GM21381 (cell line): ENCODE results near the gene AADACL4.
"Not testable (repeated sequence)": the region's sequence is repeated elsewhere in the genome, so short reads cannot be mapped to it uniquely, and the experiment has no call there.

Experiments used
- ATAC-seq: cut with Tn5 transposase; IDR thresholded peaks from one replicate; pipeline ENCODE4 v1.9.1; 2021; ENCODE audit warnings: mild to moderate bottlenecking, moderate library complexity; ENCODE audit not compliant: unreplicated experiment

AADACL4 gene

DNA sequence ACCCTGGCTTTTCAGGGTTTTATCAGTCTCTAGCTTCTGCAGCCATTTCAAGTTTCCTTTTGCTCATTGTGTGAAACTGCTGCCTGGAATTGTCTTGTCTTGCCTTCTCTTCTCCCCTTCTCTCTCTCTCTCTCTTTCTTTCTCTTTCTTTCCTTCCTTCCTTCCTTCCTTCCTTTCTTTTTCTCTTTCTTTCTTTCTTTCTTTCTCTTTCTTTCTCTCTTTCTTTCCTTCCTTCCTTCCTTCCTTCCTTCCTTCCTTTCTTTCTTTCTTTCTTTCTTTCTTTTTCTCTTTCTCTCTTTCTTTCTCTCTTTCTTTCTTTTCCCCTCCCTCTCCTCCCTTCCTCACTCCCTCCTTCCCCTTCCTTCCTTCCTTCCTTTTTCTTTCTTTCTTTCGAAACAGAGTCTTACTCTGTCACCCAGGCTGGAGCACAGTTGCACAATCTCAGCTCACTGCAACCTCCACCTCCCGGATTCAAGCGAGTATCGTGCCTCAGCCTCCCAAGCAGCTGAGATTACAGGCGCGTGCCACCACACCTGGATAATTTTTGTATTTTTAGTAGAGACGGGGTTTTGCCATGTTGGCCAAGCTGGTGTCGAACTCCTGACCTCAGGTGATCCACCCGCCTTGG, 14.1 kb downstream of the AADACL4 start:
- not testable (repeated sequence) for ATAC-seq

DNA sequence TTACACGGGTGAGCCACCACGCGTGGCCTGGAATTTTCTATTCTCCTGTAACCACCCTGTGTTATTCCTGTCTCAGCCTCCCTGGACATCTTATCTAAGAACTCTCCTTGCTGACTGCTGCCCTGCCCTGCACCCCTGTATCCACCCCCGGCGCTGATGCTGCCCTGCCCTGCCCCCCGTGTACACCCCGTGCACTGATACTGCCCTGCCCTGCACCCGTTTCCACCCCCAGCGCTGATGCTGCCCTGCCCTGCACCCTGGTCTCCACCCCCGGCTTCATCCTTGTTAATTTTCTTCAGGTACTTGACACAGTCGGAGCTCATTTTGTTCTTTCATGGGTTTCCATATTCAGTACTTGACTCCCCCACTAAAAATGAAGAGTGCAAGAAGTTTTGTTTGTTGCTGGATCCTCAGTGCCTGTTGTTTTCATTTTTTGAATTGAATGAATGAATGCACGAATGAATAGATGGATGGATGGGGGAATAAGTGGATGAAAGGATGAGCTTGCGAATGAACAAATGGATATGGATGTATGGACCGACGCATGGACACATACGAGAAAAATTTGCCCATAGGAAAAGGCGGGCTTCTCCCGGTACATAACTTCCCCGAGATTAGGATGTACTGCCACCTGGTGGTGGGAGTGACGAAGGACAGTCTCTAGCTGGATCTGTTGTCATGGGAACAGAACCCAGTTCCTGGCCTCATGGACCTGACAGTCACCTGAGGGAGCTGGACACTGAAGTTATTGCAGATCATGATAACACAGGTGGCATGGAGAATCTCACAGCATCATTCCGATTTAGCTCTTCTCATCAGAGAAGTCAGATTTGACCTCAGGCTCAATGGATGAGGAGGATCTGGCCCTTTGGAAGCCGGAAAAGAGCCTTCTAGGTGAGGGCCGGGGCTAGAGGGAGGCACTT, 14.9 kb downstream of the AADACL4 start:
- no peak for ATAC-seq

DNA sequence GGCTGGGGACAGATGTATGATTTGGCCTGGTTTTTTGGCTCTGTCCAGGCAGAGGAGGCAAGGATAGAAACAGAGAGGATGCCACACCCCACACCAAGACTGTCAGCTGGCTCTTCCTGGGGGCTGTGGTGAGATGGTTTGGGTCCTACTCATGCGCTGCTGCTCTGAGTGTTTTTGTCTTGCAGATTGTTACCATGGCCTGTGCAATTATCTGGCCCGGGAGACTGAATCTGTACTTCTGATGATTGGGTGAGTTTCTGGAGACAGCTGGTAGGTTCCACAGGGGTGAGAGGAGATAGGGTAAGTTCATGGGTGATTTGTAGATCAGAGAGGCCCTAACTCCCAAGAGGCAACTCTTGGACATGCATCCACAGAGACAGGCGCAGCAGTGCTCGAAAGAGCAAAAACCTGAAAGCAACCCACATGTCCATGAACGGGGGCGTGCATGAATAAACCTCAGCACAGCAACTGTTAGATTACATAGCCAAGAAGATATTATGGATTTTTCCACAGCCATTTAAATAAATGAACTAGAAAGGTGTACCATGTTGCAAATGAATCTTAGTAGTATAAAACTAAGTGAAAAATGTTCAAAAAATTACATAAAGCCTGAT, 17.8 kb downstream of the AADACL4 start:
- ATAC-seq = no peak

DNA sequence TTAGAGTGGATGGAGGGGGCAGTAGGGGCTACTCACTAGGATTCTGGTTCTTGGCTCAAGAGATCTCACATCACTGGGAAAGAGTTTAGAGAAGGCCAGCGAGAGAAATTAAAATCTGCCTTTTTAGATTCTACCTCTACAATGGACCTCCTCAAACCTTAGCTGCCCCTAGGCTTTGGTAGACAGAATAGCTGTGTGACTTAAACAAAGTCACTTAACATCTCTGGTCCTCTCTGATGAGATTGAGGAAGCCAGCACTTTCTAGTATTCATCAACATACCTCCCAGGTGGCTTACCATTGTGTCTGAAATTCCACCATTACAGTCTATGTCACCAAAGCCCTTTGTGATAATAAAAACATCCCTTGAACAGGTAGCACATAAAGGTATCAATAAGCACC, 18.7 kb downstream of the AADACL4 start:
- ATAC-seq = no peak

DNA sequence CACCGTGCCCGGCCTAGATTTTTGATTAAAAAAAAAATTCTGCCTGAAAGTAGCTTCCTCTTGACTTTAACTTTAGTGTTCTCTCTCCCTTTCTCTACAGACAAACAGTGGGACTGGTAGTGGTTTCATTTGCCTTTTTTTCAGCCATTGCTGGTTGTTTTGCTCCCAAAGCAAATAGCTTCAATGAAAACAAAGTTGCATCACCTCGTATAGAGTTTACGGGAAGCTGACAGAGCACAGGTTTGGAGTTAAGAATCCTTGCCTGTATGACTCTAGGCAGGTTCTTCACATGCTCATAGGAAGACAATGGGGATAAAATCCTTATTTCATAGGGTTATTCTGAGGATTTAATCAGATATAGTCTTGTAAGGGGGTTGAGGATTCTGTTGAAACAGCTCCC, 21.6 kb downstream of the AADACL4 start:
- no peak for ATAC-seq

DNA sequence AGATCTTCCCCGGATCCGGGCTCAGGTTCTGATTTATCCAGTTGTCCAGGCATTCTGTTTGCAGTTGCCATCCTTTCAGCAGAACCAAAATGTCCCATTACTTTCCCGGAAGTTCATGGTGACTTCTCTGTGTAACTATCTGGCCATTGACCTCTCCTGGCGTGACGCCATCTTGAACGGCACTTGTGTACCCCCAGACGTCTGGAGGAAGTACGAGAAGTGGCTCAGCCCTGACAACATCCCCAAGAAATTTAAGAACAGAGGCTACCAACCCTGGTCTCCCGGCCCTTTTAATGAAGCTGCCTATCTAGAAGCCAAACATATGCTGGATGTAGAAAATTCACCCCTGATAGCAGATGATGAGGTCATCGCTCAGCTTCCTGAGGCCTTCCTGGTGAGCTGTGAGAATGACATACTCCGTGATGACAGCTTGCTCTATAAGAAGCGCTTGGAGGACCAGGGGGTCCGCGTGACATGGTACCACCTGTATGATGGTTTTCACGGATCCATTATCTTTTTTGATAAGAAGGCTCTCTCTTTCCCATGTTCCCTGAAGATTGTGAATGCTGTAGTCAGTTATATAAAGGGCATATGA, 22.4 kb downstream of the AADACL4 start:
- ATAC-seq = no peak

DNA sequence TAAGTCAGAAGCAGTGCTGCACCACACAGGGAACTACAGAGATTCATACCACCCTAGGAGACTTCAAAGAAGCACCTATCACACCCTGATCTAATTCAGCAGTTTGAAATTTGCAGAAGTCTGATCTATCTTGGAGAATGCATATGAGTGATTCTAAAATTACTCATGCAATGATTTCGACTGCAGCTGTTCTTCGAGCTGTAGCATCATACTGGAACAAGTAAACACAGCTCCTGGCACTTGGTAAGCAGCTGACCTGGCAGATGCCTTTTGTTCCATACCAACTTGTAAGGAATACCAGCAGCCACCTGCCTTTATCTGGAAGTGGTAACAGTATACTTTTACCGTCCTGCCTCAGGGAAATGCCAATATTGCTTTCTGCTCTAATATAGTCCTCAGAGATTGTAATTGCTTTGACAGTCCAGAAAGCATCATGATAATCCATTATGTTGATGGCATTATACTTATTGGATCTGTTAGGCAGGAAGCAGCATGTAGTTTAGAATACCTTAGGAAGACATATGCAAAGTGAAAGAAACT, 25.7 kb downstream of the AADACL4 start:
- no peak for ATAC-seq

DNA sequence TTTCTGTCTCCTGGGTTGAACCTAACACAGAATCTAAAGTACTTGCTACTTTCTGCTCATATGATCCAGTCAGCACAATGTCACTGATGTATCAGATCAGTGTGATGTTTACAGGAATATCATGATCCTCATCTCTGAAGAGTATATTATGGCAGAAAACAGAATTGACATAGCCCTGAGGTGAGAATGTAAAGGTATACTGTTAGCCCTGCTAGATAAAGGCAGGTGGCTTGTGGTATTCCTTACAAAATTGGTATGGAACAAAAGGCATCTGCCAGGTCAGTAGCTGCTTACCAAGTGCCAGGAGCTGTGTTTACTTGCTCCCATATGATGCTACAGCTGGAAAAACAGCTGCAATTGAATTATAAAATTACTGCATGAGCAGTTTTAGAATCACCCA, 30.5 kb downstream of the AADACL4 start:
- ATAC-seq = no peak

DNA sequence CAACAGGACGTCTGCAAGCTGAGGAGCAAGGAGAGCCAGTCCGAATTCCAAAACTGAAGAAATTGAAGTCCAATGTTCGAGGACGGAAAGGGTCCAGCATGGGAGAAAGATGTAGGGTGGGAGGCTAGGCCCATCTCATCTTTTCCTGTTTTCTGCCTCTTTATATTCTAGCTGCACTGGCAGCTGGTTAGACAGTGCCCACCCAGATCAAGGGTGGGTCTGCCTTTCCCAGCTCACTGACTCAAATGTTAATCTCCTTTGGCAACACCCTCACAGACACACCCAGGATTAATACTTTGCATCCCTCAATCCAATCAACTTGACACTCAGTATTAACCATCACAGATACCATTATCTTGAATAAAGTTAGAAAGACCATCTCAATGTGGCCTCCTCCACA, 32.2 kb downstream of the AADACL4 start:
- ATAC-seq = not testable (repeated sequence)

DNA sequence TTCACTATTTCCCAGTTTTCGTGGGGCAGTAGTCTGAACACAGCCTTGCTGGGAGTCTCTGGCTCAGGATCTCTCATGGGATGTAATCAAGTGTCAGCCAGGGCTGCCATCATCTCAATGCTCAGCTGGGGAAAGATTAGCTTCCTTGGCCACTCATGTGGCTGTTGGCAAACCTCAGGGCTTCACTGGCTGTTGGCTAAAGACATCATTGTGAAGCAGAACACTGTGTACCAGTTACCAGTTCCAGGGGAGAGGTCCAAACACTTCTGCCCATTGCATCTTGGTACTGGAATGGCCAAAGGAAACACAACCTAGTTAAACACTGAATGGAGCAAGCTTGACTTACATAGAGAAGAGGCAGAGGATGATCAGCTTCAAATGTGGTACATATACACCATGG, 33.7 kb downstream of the AADACL4 start:
- no peak for ATAC-seq

DNA sequence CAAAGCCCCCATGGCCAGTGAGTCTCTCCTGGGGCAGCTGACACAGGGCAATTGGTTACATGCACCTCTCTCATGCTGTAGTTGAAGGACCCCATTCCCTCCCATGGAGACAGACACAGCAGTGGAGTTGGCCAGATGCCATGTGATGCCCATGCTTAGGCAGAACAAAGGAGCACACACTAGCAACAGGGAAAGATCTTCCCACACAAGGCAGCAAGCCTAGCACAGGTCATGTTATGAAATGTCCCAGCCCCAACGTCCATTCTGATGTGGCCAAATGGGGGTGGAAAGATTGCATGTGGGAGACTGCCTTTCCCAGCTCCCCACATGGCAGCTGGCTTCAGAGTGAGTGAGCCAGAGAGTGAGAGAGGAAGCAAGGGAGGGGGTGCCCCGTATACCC, 34.5 kb downstream of the AADACL4 start:
- ATAC-seq = no peak

DNA sequence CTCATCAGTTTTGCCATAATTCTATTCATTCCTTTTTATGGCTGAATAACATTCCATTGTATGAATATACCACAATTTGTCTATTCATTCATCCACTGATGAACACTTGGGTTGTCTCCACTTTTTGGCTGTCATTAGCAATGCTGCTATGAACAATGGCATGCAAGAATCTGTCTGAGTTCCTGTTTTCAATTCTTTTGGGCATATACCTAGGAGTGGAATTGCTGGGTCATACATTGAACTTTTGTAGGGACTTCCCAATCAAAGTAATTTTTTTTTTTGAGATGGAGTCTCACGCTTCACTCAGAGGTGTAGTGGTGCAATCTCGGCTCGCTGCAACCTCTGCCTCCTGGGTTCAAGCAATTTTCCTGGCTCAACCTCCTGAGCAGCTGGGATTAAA, 34.9 kb downstream of the AADACL4 start:
- ATAC-seq = no peak

DNA sequence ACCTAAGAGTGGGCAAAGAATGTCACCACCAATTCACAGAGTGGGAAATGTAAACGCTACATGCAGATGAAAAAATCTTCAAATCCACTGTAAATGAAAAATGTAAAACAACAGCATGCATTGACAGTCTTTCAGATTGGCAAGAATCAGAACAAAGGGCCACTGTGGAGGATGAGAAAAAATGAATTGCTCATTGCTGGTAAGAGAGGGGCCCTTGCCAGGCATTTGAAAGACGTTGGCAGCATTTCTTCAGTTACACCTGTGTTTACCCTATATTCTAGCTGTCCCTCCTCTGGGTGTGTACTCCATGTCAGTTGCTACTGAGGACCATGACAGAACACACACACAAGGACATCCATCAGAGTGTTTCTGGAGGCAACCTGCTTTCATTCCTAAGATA, 46.3 kb downstream of the AADACL4 start:
- no peak for ATAC-seq

DNA sequence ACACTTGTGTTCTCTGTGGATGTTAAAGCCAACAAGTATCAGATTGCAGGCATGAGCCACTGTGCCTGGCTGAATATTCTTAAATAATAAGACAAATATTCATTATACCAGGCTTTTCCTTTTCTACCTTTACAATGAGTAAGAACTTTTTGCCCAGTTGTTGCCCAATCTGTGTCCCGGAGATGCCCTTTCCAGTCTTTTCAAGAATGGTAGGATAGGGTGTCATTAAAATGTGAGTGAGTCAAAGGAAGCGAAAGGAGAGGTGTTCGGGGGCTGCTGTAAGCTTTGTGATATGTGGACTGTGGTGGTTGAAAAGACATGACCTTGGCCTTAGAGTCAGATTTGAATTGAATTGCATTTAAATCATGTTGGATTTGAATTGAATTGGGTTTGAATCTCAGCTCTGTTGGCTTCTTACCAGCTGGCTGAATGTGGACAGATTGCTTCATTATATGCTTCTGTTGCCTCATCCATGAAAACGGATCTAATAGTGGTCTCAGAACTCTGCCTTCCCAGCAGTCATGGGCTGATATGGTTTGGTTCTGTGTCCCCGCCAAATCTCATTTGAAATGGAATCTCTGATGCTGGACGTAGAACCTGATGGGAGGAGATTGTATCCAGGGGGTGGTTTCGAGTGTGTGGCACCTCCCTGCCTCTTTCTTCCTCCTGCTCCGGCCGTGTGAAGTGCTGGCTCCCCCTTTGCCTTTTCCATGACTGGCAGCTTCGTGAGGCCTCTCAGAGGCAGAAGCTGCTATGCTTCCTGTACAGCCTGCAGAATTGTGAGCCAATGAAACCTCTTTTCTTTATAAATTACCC, 49.3 kb downstream of the AADACL4 start:
- no peak for ATAC-seq

DNA sequence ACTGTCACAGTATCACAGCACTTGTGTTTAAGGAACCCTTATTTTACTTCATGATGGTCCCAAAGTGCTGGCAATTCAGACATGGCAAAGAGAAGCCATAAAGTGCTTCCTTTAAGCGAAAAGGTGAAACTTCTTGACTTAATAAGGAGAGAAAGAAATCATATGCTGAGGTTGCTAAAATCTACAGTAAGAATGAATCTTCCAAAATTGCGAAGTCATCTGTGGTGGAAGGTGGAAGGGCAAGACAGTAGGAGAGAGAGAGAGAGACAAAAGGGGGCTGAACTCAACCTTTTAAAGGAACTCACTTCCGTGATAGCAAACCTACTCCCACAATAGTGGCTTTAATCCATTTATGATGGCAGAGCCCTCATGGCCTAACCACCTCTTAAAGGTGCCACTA, 52.8 kb downstream of the AADACL4 start:
- ATAC-seq = no peak

DNA sequence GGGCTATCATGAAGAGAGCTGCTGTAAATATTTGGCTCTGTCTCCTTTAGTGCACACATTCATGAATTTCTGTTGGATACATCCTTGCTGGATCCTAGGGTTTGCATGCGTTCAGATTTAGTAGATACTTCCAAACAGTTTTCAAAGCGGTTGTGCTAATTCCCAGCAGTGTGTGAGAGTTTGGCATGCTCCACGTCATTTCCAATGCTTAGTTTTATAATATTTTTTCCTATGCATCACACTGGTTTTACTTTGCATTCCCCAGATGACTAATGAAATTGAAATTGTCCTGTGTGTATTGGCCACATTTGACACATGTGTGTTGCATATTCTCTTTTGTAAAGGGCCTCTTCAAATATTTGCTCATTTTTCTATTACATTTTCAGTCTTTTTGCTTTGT, 53.5 kb downstream of the AADACL4 start:
- ATAC-seq = no peak

DNA sequence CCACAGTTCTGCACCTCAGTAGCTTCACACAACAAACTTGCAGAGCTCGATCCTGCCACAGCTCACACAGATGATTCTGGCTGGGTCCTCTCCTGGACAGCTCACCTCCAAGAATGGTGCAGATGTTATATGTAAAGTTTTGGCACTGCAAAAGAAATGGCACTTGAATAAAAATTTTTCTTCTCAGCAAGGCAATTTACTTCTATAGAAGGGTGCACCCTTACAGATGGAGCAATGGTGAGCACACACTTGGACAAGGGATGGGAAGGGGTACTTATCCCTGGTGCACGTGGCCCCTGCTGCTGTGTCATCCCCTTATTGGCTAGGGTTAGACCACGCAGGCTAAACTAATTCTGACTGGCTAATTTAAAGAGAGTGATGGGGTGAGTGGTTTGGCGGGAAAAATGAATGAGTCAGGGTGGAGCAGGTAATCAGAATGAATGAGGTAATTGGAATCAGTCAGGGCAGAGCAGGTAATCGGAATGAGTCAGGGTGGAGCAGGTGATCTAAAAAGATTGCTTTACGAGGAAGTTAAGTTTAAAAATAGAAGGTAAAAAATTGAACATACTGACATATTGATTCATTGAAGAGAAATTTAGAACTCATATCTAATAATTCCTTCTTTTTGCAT, 60.1 kb downstream of the AADACL4 start:
- ATAC-seq = no peak

DNA sequence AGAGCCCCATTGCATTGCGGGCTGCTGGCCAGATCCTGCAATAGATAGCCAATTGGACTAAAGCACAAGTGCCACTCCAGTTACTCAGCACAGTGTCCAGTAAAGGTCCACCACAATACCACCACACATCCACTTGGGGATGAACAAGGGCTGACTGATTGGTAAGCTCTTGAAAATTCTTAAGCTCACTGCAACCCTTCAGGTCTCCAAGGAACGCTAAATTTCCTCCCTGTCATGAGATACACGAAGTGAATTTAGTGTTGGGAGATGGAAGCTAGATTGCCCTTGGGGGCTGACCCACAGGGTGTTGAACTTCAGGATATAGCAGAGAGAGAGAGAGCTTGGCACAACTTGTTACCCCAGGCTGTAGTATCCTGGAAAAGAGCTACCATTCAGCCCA, 62.2 kb downstream of the AADACL4 start:
- ATAC-seq = no peak

DNA sequence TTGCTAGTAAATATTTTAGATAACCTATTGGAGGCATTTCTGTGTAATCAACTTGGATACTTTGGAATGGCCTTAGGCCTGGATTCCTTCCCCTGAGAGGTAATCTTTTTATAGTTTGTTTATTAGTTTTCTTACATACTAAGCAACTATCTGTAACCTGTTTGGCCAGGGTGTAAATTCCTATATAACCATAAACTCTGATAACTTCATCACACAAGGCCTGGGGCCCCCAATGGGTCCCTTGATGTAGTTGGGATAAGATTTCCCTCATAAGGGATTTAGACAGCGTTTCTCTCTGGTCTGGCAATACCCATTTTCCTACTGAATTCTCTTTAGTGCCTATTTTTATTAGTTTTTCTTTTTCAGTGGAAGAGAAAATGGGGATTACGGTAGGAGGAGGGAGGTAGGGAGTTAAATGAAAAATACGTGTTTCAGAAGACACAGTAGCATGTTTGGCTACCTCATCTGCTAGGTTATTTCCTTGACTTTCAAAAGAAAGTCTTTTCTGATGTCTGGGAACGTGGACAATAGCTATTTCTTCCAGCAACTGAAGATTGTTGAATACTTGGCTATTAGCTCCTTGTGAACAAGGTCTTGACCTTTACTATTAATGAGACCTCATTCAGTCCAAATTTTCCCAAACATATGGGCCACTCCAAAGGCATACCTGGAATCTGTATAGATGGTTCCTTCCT, 64.7 kb downstream of the AADACL4 start:
- ATAC-seq = no peak
